ENCODE measurements around the gene THYN1.
A peak's percentile ranks its signal among the peaks of the same experiment; 100 is the strongest.

Gene THYN1

GRCh38 chr11:134224710-134225664 is 28.2 kb downstream of the THYN1 start:
- peak; percentile 40 to 45 for DNase-seq (ENCODE audit: low read depth in 1 of 2, low spot score in 1 of 2)

- peak; percentile 89 to 97 for DNase-seq (ENCODE audit: low read depth in 1 of 2, low spot score in 1 of 2)
Observed at GRCh38 chr11:134223836-134224709, 29.1 kb downstream of the THYN1 start, which contains the start of the genes NCAPD3 and VPS26B. Gene NCAPD3 (minus strand): TSS chr11:134223967. CDS start chr11:134223926, 41 bp downstream. Gene VPS26B (plus strand): TSS chr11:134224671. CDS start chr11:134225123, 452 bp downstream.

GRCh38 chr11:134223121-134223520 is 30.0 kb downstream of the THYN1 start:
- DNase-seq (ENCODE audit: low read depth in 1 of 2, low spot score in 1 of 2), result no peak

- DNase-seq (ENCODE audit: low read depth in 1 of 2, low spot score in 1 of 2), result no peak
Observed at GRCh38 chr11:134216816-134217215, 36.3 kb downstream of the THYN1 start.

GRCh38 chr11:134215836-134216235 is 37.3 kb downstream of the THYN1 start:
- no peak for DNase-seq (ENCODE audit: low read depth in 1 of 2, low spot score in 1 of 2)

GRCh38 chr11:134207538-134208239 is 45.5 kb downstream of the THYN1 start:
- DNase-seq (ENCODE audit: low read depth in 1 of 2, low spot score in 1 of 2), result peak; percentile 36 to 40

GRCh38 chr11:134206185-134206584 is 47.0 kb downstream of the THYN1 start:
- no peak for DNase-seq (ENCODE audit: low read depth in 1 of 2, low spot score in 1 of 2)

- no peak for DNase-seq (ENCODE audit: low read depth in 1 of 2, low spot score in 1 of 2)
Observed at GRCh38 chr11:134205729-134206128, 47.4 kb downstream of the THYN1 start.

GRCh38 chr11:134202661-134203060 is 50.5 kb downstream of the THYN1 start:
- no peak for DNase-seq (ENCODE audit: low read depth in 1 of 2, low spot score in 1 of 2)

GRCh38 chr11:134200688-134201087 is 52.5 kb downstream of the THYN1 start:
- no peak for DNase-seq (ENCODE audit: low read depth in 1 of 2, low spot score in 1 of 2)

- DNase-seq (ENCODE audit: low read depth in 1 of 2, low spot score in 1 of 2), result no peak
Observed at GRCh38 chr11:134199531-134199930, 53.6 kb downstream of the THYN1 start.
